Measurements from ENCODE around the gene PRODH2.

DNA sequence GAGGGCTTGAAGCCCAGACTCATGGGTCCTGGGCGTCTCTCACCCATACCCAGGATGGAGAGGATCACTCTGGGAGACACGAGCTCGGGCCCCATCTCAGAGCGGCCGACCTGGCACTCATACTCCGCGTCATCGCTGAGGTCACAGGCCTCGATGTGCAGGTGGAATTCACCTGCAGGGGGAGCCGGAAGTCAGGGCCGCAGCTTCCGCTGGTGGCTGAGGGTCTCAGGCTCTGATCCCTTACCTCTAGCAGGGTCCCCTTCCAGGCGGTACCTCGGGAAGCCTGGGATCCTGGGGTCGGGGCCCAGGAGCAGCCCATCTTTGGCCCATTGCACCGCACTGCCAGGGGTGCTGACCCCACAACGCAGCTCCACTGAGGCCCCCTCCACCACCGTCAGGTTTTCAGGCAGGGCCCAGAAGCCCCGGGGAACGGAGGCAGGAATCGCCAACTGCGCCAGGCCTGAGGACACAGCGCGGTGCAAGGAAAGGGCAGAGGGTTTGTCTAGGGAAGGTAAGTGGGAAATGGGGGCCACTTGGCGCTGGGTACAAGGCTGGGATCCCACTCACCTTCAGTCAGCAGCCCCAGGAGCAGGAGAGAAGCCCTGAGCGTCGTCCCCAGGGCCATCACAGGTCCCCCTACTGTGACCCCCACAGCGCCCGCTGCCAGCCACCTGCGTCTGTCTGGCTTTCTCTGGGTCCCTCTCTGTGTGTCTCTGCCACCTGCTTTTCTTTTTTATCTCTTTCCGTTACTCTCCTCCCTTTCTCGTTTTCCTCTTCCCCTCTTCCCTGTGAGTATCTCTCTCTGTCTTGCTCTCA, 38.8 kb upstream of the PRODH2 start:
- TF ChIP-seq CTCF (conservative IDR thresholded peaks at IDR 0.05 in 1 of 2, IDR thresholded peaks at IDR 0.05 in 1 of 2; ENCODE audit: extremely low read depth in 1 of 2, insufficient read depth in 1 of 2, low read depth in 1 of 2, low read length in 2 of 2) (no peak), EZH2 (IDR thresholded peaks at IDR 0.05; ENCODE audit: borderline replicate concordance, low read length) (no peak)
